ENCODE data around the gene LRTM1.

GRCh38 chr3:54905261-54905888 lies 22.5 kb downstream of the LRTM1 start:
- TF ChIP-seq CTCF (IDR thresholded peaks at IDR 0.05) (no peak), POLR2A (IDR thresholded peaks at IDR 0.05) (no peak)
